DND-41 (cell line): ENCODE measurements around the gene ADK.
"Not testable (repeated sequence)": the region's sequence is repeated elsewhere in the genome, so short reads cannot be mapped to it uniquely, and the experiment has no call there.

Experiments used
- ATAC-seq: fragments of 200-7000 bp; cut with Tn5 transposase; 3 replicates; pipeline ENCODE4 v1.9.1; 2021; ENCODE audit warnings: low read depth; ENCODE audit not compliant: insufficient read depth
- DNase-seq: peaks from one replicate; pipeline ENCODE4 v3.0.0-alpha.2; 2020
- H2AFZ ChIP-seq: 2 replicates; pipeline ENCODE4 v1.6.0; 2012; ENCODE audit warnings: low read depth, low read length
- H3K27ac ChIP-seq: 2 replicates; pipeline ENCODE4 v1.5.1; 2012; ENCODE audit warnings: low read length, inconsistent platforms
- H3K27me3 ChIP-seq: fragments of 200-600 bp; sonication (generic); 2 replicates; pipeline ENCODE4 v1.6.0; 2012; ENCODE audit warnings: low read length, mild to moderate bottlenecking, inconsistent platforms; ENCODE audit not compliant: insufficient read depth, poor library complexity
- H3K36me3 ChIP-seq: 2 replicates; pipeline ENCODE4 v1.5.1; 2012; ENCODE audit warnings: low read length, inconsistent platforms; ENCODE audit not compliant: insufficient read depth
- H3K4me1 ChIP-seq: 2 replicates; pipeline ENCODE4 v1.5.1; 2012; ENCODE audit warnings: mild to moderate bottlenecking, low read length; ENCODE audit not compliant: insufficient read depth
- H3K4me2 ChIP-seq: 2 replicates; pipeline ENCODE4 v1.6.0; 2012; ENCODE audit warnings: mild to moderate bottlenecking, moderate library complexity, low read length, inconsistent platforms; ENCODE audit not compliant: insufficient read depth
- H3K4me3 ChIP-seq, 2 experiments: fragments of 200-600 bp in 1 of 2; shearing (Covaris generic) in 1 of 2; 2 replicates each; pipeline ENCODE4 v1.5.1; 2012 to 2016; ENCODE audit warnings: inconsistent platforms in 2 of 2, low read length in 2 of 2, mild to moderate bottlenecking in 2 of 2, low read depth in 1 of 2, moderate library complexity in 1 of 2
- H3K79me2 ChIP-seq: 2 replicates; pipeline ENCODE4 v1.6.0; 2012; ENCODE audit warnings: low read length, inconsistent platforms; ENCODE audit not compliant: insufficient read depth
- H3K9ac ChIP-seq: 2 replicates; pipeline ENCODE4 v1.6.0; 2012; ENCODE audit warnings: low read depth, mild to moderate bottlenecking, inconsistent platforms, low read length, moderate library complexity
- H3K9me3 ChIP-seq: 2 replicates; pipeline ENCODE4 v1.5.1; 2012; ENCODE audit warnings: low read length, moderate library complexity, mild to moderate bottlenecking, inconsistent platforms; ENCODE audit not compliant: insufficient read depth, severe bottlenecking
- H4K20me1 ChIP-seq: 2 replicates; pipeline ENCODE4 v1.6.0; 2012; ENCODE audit warnings: low read length; ENCODE audit not compliant: insufficient read depth
- CTCF ChIP-seq: IDR thresholded peaks from 2 replicates; pipeline ENCODE4 v1.5.1; 2012; ENCODE audit warnings: borderline replicate concordance, low read length, moderate library complexity, mild to moderate bottlenecking; ENCODE audit not compliant: poor library complexity, severe bottlenecking; ENCODE audit errors: extremely low read depth
- EZH2 ChIP-seq: IDR thresholded peaks from 3 replicates; pipeline ENCODE4 v1.6.1; 2012; ENCODE audit warnings: borderline replicate concordance, low read depth, mild to moderate bottlenecking, moderate library complexity, low read length, inconsistent platforms; ENCODE audit not compliant: severe bottlenecking

ADK gene

GRCh38 chr10:74139981-74140380, 11.0 kb upstream of the ADK start:
- peaks cover 52% of the 10 kb centered on the region for H3K79me2 ChIP-seq
- ATAC-seq = no peak
- no peaks in the 10 kb centered on the region for H3K9me3 ChIP-seq
- H3K27me3 ChIP-seq = no peaks in the 10 kb centered on the region
- H3K9ac ChIP-seq = no peak overlapping the region
- no peak overlapping the region for H3K4me2 ChIP-seq
- peaks cover 10% of the 10 kb centered on the region; the same call in 1 of the 2 replicates for H4K20me1 ChIP-seq
- no peak overlapping the region for H2AFZ ChIP-seq
- DNase-seq = no peak
- no peaks in the 10 kb centered on the region for H3K4me1 ChIP-seq
- no peak for TF ChIP-seq CTCF
- no peak for TF ChIP-seq EZH2
- no peak overlapping the region for H3K27ac ChIP-seq
- no peak overlapping the region for H3K4me3 ChIP-seq
- H3K36me3 ChIP-seq = peaks cover 45% of the 10 kb centered on the region

- H3K4me3 ChIP-seq = no peak overlapping the region
- H3K9me3 ChIP-seq = no peaks in the 10 kb centered on the region
- no peak for TF ChIP-seq CTCF
- H3K27ac ChIP-seq = no peak overlapping the region
- H3K9ac ChIP-seq = no peak overlapping the region
- H4K20me1 ChIP-seq = peaks cover 10% of the 10 kb centered on the region; the same call in 1 of the 2 replicates
- H3K4me2 ChIP-seq = no peak overlapping the region
- H3K79me2 ChIP-seq = peaks cover 58% of the 10 kb centered on the region
- H3K36me3 ChIP-seq = peaks cover 44% of the 10 kb centered on the region
- ATAC-seq (no peak), DNase-seq (no peak)
- no peaks in the 10 kb centered on the region for H3K4me1 ChIP-seq
- H2AFZ ChIP-seq = no peak overlapping the region
- H3K27me3 ChIP-seq = no peaks in the 10 kb centered on the region
Observed at GRCh38 chr10:74140553-74140952, 10.5 kb upstream of the ADK start.

- Histone ChIP-seq H3K9me3 (no peaks in the 10 kb centered on the region), H3K4me1 (peaks cover 19% of the 10 kb centered on the region), H3K4me3 (no peak overlapping the region), H3K79me2 (peaks cover 96% of the 10 kb centered on the region), H3K9ac (no peak overlapping the region), H3K36me3 (peaks cover 15% of the 10 kb centered on the region), H2AFZ (no peak overlapping the region), H3K27ac (no peak overlapping the region), H4K20me1 (peaks cover 11% of the 10 kb centered on the region; the same call in 1 of the 2 replicates), H3K4me2 (no peak overlapping the region), H3K27me3 (no peaks in the 10 kb centered on the region)
- no peak for TF ChIP-seq EZH2
- no peak for TF ChIP-seq CTCF
- no peak for DNase-seq
- ATAC-seq = no peak
Observed at GRCh38 chr10:74145133-74145532, 5.9 kb upstream of the ADK start.

GRCh38 chr10:74146980-74147379, 4.0 kb upstream of the ADK start:
- H4K20me1 ChIP-seq, DNase-seq, H3K27ac ChIP-seq, H3K4me2 ChIP-seq, H3K4me3 ChIP-seq, ATAC-seq, H2AFZ ChIP-seq, H3K9me3 ChIP-seq, H3K9ac ChIP-seq, H3K27me3 ChIP-seq: not testable (repeated sequence)
- Histone ChIP-seq H3K4me1 (peaks cover 23% of the 10 kb centered on the region), H3K79me2 (peaks cover 91% of the 10 kb centered on the region), H3K36me3 (peaks cover 13% of the 10 kb centered on the region; the same call in 1 of the 2 replicates)
